Amniotic epithelial cell (primary cell): ENCODE results near the gene PTGR2.
"Not testable (repeated sequence)": the region's sequence is repeated elsewhere in the genome, so short reads cannot be mapped to it uniquely, and the experiment has no call there.

Source experiments
- DNase-seq: peaks from one replicate; pipeline ENCODE4 v3.0.0-alpha.2; 2010; ENCODE audit warnings: low read depth

The PTGR2 gene

DNA sequence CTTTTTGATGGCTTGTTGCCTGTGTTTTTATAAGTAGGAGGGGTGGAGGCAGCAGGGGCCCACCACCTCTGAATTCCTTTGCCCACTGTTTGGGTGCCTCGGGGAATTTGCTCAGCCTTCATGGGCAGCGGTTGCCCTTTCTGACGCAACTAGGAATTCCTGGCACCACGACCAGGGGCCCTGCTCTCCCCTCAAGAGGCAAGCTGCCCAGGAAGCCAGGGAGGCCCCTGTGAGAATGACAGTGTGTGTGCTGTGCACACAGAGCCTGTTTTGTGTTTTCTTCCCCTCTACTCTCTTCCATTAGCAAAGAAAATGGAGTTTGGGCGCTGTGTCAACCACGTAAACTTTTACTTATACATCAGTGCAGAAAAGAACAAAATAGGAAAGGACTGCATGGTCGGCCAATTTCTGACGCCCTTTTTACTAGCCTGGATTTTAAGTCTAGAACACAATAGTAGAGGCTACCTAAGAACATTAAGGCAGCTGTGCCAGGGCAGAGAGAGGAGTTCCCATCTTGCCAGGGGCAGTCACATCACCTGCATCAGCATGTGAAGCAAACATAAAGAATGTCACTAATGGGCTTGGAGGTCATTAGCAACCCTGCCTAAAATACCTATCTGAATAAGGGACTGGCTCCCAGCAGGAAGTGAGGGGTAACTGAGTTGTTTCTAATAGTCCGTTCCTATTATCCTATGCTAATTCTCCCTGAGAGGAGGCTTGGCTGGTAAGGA, 17.9 kb upstream of the PTGR2 start:
- DNase-seq = peak; percentile 61

DNA sequence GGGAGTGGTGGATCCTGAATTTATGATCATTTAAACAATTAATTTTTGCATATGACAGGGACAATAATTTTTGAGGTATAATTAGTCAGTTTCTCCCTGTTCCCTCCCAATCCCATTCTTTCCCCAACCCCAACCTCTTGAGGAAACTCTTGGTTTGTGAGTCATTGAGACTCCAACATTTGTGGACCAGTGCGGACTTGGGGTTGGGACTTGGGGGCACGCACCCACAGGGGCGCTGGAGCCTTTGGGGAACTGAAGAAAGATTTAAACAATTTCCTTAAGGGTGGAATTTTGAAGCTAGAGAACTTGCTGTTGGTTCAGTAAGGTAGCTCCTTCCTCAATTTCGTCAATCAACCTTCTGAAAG, 17.4 kb upstream of the PTGR2 start:
- no peak for DNase-seq

DNA sequence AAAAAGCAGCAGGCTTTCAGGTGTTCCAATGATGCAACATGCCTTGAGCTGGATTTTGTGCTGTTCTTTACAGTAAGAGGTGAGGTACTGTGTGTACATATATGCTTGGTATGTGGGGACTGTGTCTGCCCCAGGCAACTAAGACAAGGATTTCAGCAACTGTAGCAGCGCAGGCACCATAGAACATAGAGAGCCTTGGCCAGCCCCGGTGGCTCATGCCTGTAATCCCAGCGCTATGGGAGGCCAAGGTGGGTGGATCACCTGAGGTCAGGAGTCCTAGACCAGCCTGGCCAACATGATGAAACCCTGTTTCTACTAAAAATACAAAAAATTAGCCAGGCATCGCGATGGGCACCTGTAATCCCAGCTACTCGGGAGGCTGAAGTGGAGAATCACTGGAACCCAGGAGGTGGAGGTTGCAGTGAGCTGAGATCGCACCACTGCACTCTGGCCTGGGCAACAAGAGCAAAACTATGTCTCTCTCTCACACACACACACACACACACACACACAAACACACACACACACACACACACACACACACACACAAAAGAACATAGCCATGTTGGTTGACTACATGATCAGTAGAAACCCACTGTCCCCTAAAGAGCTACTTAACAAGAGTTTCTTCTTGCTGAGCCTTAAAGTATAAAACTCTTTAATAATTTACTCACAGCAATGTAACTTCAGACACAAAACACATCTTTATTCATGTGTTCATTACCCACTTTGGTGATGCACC, 13.2 kb upstream of the PTGR2 start:
- DNase-seq = not testable (repeated sequence)

DNA sequence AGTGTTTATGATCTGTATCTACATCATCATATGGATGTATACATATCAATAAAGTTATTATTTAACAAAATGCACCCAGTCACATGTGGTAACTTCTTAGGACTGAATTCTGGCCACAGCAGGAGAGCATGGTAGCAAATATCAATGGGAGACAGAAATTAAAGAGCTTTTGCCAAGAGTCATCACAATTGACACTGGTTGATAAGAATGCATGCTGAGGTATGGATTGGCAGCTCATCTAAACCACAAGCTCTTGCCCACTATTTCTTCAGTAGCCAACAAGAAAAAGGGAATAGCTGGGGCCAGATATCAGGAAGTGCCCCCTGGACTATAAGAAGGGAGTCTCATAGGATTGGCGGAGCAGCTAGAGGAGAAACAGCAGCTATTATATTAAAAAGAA, 9.4 kb upstream of the PTGR2 start:
- DNase-seq = no peak

DNA sequence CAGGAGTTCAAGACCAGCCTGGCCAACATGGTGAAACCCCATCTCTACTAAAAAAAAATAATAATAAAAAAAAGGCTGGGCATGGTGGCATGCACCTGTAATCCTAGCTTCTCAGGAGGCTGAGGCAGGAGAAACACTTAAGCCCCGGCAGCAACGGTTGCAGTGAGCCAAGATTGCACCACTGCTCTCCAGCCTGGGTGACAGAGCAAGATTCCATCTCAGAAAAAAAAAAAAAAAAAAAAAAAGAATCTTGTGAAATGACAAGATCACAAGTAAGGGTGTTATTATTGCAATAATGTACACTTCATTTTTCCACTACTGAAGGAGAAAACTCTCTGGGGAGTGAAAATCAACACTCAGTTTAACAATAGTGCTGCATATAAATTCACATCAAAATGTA, 8.8 kb upstream of the PTGR2 start:
- no peak for DNase-seq

- DNase-seq = no peak
These were observed 8.3 kb upstream of the PTGR2 start for GRCh38 chr14:73843296-73843695.

GRCh38 chr14:73846947-73847346, 4.7 kb upstream of the PTGR2 start:
- DNase-seq = no peak

GRCh38 chr14:73851000-73851399, 631 bp upstream of the PTGR2 start:
- peak; percentile 28 for DNase-seq

GRCh38 chr14:73859145-73859544, 7.5 kb downstream of the PTGR2 start:
- no peak for DNase-seq

GRCh38 chr14:73861073-73861472, 9.4 kb downstream of the PTGR2 start:
- DNase-seq = no peak

DNA sequence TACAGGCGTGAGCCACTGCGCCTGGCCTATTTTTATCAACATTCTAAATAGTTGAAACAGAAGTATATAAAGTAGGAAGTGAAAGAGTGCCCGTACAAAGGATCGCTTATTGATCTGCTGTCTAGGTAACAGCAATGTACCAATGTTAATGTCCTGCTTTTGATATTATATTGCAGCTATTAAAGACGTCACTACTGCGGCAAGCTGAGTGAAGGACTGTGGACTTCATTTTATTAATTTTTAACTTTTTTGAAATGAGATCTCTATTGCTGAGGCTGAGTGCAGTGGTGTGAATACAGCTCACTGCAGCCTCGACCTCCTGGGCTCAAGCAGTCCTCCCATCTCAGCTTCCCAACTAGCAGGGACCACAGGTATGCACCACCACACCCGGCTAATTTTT, 10.8 kb downstream of the PTGR2 start:
- DNase-seq = no peak

DNA sequence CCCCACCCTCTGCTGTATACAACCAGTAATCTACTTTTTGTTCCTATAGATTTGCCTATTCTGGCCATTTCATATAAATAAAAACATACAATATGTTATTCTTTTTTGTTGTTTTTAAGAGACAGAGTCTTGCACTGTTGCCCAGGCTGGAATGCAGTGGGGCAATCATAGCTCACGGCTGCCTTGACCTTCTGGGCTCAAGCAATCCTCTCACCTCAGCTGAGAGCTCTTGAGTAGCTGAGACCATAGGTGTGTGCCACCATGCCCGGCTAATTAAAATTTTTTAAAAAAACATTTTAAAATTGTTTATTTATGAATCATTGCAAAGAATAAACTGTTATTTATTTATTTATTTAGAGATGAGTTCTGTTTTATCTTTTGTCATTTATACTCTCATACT, 11.6 kb downstream of the PTGR2 start:
- no peak for DNase-seq

DNA sequence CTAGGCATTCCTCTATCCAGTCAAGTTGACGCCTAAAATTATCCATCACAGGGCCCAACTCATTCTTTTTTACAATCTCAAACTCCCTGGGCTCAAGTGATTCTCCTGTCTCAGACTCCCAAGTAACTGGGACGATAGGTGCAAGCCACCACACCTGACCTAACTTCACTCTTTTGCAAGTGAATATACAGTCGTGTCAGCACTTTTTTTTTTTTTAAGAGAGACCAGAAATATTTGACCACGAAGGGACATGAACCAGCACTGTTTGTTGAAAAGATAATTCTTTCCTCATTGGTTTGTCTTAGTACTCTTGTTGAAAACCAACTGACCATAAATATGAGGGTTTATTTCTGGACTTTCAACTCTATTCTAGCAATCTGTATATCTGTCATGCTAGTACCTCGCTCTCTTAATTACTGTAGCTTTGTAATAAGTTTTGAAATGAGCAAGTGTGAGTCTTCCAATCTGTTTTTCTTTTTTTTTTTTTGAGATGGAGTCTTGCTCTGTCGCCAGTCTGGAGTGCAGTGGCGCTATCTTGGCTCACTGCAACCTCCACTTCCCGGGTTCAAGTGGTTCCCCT, 14.0 kb downstream of the PTGR2 start:
- DNase-seq = no peak

- DNase-seq = not testable (repeated sequence)
These were observed 18.1 kb downstream of the PTGR2 start for GRCh38 chr14:73869754-73870153.

DNA sequence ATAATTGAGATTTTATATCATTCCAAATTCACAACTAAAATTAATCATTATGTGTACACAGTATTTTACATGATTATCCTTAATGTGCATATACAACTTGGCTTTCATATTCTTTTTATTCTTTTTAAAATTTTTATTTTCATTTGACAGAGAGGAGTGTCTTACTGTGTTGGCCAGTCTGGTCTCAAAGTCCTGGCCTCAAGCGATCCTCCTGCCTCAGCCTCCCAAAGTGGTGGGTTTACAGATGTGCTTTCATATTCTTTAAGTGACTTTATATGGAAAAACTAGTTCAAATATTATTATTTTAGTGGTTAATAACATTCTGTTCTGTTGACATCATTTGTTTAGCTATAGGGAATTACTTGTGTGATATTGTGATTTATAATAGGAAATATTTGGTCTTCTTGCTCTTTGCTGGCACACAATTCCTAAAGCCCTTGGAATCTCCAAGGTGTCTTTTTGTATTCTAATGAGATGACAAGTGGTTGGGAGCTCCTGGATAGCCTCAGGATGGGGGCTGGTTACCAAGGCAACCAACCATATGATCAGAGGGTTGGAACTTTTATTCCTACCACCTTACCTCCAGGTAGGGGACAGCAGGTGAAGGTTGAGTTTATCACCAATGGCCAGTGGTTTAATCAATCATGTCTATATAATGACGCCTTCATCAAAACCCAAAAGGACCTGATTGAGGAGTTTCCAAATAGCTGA, 19.0 kb downstream of the PTGR2 start:
- DNase-seq = no peak

DNA sequence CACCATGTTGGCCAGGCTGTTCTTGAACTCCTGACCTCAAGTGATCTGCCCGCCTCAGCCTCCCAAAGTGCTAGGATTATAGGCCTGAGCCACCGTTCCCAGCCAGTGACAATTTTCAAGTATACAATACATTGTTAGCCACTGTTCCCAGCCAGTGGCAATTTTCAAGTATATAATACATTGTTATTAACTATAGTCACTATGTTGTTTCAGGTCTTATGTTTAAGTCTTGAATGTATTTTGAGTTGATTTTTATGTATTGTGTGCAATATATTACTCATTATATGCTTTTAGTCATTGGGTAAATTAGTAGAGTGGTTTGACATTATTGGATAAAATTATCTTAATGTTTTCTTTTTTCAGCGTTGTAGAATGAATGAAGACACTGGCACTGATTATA, 22.0 kb downstream of the PTGR2 start:
- DNase-seq = no peak

- no peak for DNase-seq
These were observed 26.2 kb downstream of the PTGR2 start for GRCh38 chr14:73877790-73878189.

GRCh38 chr14:73878436-73878835, 26.8 kb downstream of the PTGR2 start:
- peak; percentile 48 for DNase-seq

DNA sequence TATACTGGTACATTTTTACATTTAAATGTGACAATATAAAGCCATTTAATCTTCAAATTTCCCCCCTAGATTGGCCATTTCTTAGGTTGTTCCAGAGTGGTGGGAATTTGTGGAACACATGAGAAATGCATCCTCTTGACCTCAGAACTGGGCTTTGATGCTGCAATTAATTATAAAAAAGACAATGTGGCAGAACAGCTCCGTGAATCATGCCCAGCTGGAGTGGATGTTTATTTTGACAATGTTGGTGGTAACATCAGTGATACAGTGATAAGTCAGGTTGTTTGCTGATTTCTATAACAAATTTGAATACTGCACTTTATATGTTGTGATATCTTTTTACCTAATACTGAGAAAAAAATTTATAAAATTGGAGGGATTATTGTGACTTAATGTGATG, 27.4 kb downstream of the PTGR2 start:
- DNase-seq = peak; percentile 62

DNA sequence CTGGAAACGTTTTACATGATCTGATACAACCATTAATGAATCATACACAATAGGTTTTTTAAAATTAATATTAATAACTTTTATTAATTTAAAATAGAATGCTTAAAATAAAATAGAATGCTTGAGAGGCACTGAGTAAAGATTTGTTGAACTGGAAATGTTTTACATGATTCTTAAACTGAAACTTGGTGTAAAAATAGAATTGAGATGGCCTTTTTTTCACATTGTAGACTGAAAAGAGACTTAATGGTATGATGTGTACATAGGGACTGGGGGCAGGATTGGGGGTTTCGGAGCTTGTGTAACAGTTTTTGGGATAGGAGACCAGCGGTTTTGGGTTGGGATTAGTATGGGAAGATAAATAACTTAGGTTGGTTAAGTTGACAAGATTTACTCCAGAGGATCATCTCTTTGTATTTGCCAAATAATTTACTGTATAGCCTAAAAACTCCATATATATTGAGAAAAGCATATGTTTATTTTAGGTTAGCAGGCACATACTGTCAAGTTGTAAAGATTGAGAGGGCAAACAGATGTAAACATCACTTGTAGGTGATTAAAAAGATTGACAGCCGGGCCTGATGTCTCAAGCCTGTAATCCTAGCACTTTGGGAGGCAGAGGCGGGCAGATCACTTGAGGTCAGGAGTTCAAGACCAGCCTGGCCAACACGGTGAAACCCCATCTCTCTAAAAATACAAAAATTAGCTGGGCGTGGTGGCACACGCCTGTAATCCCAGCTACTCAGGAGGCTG, 33.0 kb downstream of the PTGR2 start:
- no peak for DNase-seq

DNA sequence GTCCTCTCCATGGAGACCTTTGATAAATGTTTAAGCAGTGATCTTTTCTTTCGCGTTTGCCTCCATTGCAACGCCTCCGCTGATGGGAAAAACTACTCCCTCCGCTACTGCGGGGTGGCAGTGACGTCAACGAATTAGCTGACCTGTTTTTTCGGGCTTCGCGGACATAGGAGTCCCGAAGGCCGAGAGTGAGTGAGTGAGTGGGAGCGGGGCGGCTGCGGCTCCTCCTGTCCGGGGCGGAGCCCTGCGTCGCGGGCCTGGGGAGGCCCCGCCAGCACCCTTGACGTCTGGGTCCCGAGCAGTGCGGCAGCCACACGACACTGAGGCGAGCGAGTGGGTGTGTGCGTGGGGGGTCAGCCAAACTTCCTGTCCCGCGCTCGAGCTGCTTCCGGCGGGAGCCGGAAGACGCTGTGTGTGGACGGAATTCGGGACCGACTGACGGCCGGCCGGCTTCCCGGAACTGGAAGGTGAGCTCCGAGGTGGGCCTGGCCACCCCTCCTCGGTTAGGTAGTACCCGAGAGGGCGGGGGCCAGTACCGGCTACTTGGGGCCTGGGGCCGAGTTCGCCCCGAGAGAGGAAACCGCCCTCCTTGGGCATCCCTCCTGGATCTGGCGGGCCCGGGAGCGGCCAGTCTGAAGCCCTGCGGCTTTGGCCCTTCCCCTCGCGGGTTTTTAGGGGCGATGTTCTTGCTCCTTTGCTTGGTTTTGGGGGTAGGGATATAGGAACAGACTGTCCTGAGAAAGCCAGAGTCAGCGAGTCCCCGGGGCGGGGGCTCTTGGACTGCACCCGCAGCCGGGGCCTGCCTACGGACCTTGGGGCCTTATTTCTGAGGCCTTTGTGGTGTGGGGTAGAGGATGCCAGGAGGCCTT, 35.1 kb downstream of the PTGR2 start, which contains the start of gene ZNF410:
TSS of gene ZNF410 (plus strand) at position 411 of the 869 bp plus-strand sequence. CDS start 5,317 bp downstream, outside the sequence.
- DNase-seq = peak; percentile 97
